HG02571 (cell line): Measurements from ENCODE around the gene PNLIP.

Experiments used
- ATAC-seq: cut with Tn5 transposase; IDR thresholded peaks from one replicate; pipeline ENCODE4 v1.9.1; 2021; ENCODE audit warnings: mild to moderate bottlenecking, moderate library complexity; ENCODE audit not compliant: unreplicated experiment

Gene PNLIP

DNA sequence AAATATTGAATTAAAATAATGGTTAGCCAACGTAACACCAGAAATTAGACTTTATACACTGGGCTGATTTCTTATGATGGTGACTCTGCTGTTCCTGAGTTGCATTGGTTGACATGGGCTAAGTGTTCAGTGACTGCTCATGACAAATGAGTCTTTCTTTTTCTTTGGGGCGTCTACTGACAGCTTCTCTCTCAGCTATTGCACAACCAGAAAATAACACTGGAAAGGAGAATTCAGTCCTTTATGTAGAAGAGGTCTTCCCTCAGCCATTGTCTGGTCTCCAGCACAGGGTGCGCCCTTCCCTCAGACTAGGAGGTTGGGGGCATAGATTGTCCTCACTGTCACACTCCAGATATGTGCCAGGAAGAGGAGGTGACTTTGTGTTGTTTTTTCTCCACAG lies 21.6 kb downstream of the PNLIP start:
- no peak for ATAC-seq

DNA sequence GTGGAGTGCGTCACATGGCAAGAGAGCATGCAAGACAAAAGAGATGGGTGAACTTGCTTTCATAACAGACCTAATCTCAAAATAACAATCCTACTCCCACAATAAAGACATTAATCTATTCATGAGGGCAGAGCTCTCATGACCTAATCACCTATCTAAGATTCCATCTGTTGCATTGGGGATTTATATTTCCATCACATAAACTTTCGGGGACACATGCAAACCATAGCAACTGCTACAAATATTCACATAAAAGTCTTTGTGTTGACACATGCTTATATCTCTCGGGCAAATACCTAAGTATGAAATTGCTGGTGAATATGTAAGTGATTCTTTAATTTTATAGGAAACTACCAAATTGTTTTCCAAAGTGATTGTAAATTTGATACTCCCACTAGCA lies 29.1 kb downstream of the PNLIP start:
- no peak for ATAC-seq

DNA sequence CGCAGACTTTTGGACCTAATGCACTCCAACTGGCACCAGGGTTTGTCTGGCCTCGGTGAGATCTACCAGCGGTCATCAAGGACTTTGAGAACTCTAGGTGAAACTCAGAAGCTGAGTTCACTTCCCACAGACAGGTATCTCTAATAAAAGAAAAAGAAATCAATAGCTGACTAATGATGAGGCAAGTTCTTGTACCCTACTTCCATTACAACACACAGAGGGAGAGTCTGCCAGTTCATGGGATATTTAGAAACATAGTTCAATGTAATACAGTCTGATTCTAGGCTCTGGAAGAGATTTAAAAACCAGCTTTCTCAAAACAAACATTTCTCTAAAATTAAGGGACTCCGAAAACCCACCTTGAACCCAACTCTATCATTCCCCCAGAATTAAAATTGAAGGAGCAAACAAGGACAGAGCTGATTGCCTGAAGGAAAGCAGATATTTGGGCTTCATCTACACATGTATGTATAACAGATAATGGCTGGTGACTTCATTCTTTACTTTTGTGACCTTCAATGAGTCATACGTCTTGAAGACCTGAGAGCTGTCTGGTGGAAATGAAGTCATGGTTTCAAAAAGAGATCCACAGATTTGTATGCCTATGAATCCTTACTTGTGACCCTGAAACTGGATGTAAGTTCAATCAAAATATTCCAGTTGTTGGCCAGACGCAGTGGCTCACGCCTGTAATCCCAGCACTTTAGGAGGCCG lies 42.3 kb downstream of the PNLIP start:
- ATAC-seq = no peak

DNA sequence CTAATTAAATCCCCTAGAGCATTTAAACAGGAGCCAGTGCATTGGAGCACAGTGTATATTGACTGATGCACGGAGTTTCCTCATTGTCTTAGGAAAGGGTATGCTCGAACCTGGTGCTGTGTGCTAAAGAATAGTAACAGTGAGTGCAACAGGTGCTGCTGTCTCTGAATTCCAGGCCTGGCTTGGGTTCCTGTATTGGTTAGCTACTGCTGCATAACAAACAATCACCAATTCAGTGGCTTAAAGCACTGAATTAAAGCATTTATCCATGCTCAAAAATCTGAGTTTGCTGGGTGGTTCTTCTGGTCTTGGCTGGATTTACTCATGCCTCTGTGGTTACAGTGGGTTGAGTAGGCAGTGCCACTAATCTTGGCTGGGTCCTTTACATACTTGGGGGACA lies 43.3 kb downstream of the PNLIP start:
- ATAC-seq = no peak

DNA sequence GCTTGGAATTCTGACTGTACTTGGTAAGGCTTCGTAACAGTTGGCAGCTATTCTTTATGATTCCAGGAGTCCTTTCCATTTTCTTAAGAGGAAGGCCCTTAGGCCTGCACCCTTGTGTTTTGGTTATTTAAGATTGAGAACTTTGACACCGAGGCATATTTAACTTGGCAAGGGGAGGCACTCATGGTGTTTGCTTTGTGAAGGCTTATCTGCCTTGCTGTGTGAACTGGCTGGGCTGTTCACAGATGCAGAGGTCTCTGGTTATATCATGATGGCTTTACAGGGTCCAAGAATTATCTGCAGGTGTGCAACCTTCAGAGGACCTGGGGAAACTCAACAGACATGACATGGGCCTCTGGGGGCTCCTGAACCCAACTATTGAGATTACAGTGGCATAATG lies 44.2 kb downstream of the PNLIP start:
- no peak for ATAC-seq

DNA sequence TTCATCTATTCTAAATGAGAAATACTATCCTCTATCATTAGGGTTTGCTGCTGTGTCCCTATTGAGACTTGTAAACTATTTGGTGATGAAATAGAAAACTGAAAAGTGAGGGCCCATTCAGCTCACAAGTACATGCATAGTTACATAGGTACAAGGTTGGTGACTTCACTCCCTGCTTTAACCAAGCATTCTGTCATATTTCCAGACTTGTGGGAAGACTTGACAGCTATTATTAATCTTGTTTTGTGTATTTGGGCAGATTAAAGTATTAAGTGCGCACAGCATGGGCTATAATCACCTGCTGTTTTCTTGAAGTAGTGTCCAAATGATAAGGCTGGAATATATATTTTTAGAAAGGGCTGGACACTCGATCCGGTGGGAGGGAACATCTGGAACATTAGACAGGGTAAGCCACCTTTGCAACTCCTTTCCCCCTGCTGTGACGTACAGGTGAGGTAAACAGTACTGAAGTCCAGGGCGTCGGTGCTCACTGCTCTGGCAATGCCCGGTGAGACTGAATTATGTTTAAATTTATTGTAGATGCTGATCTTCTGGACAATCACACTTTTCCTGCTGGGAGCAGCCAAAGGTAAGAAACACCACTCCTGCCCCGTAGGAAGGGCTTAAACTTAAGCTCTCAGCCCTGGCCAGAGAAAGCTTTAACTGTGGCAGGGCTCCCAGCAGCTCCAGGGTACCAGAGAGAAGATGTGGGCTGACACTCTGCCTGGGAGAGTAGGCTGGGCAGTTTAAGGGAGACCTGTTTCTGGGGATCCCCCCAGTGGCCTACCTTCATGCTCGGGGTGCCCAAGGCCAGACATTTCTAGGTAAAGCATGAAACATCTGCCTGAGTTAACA lies 45.1 kb downstream of the PNLIP start, which contains the start of gene PNLIPRP1:
PNLIPRP1 (plus strand) TSS at position 370 of the 855 bp plus-strand sequence; CDS start at position 541, 171 bp downstream.
- no peak for ATAC-seq

DNA sequence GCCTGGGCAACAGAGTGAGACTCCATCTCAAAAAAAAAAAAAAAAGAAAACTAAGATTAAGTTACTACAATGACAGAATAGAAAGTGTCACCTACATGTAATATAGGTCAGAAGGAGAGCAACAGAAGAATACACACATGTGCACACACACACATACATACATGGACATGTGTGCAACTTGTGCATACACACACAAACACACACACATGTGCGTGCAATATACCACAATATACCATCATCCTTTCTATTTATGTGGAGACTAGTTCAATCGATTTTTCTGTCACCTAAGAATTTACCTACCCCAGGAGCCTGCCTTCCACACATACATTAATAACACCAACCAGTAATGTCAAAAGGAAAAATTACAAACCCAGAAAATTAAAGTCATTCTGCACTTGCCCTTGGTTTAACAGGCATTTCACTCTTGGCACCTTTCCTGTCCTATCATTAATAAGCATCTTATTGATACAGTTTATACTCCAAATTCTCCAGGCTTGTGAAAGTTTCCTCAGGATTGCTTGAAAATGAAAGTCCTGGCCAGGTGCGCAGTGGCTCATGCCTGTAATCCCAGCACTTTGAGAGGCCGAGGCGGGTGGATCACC lies 47.5 kb downstream of the PNLIP start:
- no peak for ATAC-seq

DNA sequence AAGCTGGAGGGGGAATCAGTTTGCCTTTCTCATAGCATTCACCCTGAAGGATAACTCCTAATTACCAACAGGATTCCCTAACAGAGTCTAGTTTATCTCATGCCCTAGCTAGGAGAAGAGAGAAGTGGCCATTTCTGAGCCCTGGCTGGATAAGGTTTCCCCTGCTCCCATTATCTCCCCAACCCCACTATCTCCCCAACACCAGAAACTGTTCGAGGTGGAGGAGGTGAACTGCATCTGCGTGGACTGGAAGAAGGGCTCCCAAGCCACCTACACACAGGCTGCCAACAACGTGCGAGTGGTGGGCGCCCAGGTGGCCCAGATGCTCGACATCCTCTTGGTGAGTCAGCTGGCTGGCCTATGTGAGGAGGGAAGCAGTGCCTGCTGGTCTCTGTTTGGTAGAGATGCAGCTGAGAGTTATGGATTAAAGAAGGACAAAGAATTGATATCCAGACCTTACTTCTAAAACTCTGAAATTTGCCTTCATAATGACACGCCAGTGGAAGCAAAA lies 48.8 kb downstream of the PNLIP start:
- ATAC-seq = no peak

DNA sequence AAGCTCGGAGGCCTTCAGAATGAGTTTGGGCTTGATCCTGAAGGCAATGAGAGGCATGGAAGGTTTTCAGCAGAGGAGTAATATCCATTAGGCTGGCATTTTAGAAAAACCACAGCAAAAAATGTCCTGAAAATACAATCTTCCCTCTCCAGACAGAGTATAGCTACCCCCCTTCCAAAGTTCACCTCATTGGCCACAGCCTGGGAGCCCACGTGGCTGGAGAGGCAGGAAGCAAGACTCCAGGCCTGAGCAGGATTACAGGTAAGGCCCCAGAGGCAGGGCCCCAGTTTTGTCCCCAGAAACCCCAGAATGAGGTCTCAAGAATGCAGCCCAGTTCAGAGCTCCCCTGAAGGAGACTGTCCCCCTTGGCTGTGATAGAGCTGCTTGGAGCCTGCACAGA lies 50.3 kb downstream of the PNLIP start:
- ATAC-seq = no peak

DNA sequence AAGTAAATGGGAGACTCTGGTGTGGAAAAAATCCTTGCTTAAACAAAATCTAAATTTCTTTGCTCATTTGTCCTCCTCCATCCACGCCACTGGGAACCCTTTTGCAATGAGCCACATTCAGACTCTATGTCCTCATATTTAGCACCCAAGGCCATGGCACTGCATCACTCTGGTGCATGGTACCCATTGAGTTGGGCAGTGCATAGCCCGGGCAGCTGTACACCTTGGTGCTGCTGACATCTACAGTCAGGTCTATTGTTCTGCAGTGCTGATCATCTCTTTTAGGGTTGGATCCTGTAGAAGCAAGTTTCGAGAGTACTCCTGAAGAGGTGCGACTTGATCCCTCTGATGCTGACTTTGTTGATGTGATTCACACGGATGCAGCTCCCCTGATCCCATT lies 51.8 kb downstream of the PNLIP start:
- no peak for ATAC-seq

DNA sequence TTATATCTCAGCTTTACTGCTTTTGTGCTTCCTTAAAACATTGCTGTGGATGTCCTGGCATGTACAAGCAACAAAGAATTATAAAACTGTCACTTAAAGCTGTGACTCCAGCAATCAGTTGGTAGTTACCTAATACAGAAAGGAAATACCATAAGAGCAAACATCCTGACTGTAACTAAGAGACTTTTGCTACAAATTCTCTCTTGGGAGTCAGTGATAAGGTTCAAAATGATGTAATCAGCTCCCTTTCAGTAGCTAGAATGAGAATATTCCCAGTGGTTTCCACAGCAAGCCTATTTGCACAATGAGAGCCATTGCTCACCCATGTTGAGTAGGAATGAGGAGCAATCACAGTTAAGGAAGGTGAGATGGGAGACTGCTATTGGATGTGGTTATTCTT lies 52.6 kb downstream of the PNLIP start:
- no peak for ATAC-seq

DNA sequence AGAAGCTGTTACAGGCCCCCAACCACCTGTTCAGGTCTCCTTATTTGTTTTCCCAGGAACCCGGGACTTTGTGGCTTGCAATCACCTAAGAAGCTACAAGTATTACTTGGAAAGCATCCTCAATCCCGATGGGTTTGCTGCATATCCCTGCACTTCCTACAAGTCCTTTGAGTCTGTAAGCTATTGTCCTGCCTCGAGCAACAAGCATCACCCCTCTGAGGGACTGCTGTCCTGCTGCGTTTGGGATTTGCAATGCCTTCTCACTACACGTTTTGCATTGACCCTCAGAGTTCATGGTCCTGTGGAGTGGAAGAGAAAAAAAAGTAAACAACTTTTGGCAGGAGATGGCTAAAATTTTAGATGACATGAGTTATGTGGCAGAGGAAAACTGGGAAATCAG lies 54.3 kb downstream of the PNLIP start:
- ATAC-seq = no peak

DNA sequence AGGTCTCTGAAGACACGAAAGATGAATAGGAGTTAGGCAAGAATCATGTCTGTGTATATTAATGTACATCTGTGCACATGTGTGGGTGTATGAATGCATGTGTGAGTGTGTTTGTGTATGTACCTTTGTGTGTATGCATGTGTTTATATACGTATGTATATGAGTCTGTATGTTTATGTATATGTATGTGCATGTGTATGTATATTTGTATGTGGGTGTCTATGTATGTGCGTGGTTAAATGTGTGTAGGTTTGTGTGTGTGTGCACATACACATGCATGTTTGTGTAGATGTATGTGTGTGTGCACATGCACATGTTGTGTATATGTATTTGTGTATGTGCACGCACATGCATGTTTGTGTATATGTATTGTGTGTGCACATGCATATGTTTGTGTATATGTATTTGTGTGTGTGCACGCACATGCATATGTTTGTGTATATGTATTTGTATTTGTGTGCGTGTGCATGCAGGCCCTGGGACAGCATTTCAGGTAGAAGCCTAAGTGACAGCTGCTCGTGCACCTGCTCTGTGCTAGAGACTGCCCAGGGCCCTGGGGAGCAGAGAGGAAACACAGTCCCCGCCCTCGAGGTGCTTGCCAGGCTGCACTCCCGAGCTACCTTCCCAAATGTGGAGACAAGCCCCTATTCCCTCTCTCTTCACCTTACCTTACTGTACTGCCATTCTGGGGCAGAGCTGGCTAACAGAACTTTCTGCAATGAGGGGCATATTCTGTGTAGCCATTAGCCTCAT lies 57.1 kb downstream of the PNLIP start:
- no peak for ATAC-seq

DNA sequence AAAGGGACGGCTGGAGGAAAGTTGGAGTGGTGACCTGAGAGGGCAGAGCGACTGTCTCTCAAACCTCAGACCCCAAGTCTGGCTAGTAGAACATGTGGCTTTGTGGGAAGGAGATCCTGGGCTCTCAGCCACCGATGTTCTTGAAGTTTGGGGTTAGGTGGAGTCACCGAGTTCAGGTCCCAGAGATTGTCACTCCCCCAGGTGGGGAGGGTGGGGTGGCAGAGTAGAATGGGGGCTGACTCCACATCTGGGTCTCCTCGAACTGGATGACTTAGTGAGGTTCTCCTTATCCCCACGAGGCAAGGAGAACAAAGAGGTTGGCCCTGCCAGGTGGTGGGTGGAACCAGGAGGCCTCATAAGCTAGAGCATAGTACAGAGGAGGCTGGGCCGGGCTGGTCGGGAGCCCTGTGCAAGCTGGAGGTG lies 60.3 kb downstream of the PNLIP start:
- no peak for ATAC-seq

DNA sequence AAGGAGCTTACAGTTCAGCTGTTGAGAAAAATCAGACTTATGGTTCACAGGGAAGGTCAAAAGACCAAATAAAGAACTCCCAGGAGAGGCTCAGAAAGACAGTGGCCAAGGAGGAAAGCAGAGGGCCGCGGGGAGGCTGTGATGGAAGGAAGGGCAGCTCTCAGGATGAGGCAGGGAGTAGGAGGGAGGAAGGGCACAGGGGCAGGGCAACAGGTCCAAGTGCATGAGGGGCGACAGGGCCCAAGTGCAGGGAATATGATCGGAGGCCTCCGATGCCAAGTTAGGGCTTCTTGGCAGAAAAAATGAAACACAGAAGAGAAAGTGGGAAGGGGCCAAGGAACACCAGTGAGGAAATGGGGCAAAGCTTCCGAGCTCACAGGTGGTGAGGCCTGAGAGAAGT lies 61.6 kb downstream of the PNLIP start:
- ATAC-seq = no peak

DNA sequence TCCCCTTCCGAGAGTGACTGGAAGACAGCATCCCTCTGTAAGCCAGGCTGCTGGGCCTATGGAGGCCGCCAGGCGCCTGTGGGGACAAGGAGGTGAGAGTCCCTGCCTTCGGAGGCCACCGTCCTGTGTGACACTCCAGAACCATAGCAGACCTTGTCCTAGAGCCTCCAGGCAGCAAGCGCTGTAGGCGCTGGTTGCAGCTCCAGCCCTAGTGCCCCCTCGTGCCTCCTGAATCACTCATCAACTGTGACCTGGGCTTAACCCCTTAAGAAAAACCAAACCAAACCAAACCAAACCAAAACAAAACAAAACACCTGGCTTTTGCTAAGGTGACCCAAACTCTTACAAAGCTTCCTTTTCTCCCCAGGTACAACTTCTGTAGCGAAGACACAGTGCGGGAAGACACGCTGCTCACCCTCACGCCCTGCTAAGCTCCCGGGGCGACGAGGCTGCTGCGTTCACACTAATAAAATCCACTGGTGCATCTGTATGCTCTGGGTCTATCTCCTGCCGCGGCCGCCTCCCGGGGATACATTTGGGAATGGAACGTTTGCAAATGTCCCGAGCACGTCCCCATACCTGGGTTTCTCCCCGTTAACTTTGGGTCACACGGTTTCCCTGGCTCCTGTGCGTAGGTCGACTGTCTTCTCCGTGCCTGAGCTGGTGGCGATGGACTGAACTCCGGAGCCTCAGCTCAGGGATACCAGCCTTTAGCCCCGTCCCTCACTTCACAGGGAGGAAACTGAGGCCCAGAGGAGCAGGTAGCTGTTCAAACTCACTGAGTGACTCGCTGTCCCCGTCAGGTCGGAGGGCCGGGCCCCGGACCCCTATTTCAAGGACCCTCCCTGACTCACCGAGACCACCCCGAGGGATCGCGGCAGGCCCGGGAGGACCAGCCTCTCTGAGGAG lies 63.2 kb downstream of the PNLIP start:
- no peak for ATAC-seq

DNA sequence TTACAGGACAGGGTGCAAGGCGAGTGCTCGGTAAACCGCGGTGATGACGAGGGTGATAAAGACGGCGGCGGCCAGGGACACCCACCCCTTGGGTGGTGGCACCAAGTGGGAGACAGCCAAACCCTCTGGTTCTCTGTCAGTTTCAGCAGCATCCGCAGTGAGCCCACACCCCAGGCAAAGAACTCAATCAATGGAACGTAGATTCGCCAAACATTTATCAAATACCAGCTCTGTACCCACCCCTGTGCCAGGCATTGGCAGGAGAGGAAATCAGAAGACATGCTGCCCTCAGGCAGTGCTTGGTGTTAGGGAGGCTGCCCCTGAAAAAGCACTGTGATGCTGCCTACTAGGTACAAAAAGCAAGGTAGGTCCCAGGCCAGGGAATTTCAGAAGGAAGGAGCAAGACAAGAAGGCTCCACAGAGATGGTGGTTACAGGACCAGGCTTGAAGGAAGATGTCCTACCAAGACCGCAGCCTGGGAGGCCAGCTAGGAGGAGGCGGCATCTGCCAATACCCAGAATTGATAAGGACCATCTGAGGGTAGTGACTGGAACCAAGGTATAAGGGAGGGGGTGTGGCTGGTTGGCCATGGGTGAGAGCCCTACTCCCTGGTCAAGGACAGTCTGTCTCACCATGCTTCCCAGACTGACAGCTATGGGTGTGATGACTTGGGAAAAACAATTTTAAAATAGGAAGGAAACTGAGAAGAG lies 64.9 kb downstream of the PNLIP start:
- ATAC-seq = no peak

DNA sequence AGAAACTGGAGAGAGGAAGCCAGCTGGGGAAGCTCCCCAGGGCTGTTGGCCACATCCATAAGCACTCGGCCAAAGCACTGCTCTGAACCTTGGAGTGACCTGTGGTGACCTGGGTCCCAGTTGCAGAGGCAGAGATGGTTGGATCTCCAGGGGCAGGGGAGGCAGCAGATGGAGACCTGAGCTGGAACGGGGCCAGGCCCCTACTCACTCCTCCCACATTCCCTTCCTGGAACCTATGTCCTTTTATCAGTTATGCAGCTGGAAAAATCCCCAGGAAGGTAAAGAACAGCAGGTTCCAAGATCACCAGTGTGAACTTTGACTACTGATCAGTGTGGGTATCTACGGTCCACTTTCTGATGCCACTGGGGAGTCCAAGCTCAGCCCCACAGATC lies 65.4 kb downstream of the PNLIP start:
- ATAC-seq = no peak

DNA sequence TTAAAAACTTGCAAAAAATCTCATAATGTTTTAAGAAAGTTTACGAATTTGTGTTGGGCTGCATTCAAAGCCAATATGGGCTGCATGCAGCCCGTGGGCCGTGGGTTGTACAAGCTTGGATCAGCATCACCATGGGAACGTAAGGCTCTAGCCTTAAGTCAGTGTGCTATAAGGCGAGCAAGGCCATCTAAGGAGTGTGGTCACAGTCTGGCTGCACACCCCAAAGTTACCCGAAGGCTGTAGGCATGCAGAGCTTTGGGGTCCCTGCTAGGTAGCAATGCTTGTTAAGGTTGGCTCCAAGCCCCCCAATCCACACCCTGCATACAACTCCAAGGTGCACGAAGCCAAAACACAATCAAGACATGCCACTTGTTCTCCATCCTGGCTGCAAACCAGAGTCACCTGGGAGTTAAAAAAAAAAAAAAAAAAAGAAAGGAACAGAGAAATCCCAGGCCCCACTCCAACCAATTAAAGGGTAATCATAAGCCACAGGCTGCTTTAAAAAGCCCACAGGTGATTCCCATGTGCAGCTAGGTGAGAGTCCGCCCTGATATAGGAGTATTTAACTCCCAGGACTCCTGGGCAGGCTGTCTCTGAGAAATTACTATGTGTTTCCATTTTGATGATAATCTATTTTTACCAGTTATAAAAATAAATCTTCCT lies 66.5 kb downstream of the PNLIP start:
- ATAC-seq = no peak
